K562 (cell line): ENCODE measurements around the gene RPTOR. TPM values are rescaled to one million over a fixed set of nuclear protein-coding genes. Genes with fewer than 3 reads are reported as not detected.

Experiments used
- ARHGAP35 ChIP-seq: fragments of 450-650 bp; IDR thresholded peaks from 2 replicates; pipeline ENCODE4 v1.6.1; 2018; ENCODE audit not compliant: partially characterized antibody
- CEBPZ ChIP-seq: fragments of 150-350 bp; IDR thresholded peaks from 2 replicates; pipeline ENCODE4 v1.6.1; 2014; ENCODE audit warnings: low read depth, mild to moderate bottlenecking, low read length, borderline replicate concordance
- FIP1L1 ChIP-seq: fragments of 200-400 bp; formaldehyde crosslinking; IDR thresholded peaks from 2 replicates; pipeline ENCODE4 v1.6.1; 2018; ENCODE audit warnings: mild to moderate bottlenecking, low read depth, low read length; ENCODE audit not compliant: poor library complexity, severe bottlenecking
- HLTF ChIP-seq: fragments of 450-650 bp; IDR thresholded peaks from 2 replicates; pipeline ENCODE4 v1.6.1; 2016
- HMG20A ChIP-seq: fragments of 450-650 bp; formaldehyde crosslinking; conservative IDR thresholded peaks from 2 replicates; pipeline ENCODE4 v1.4.0; 2020; ENCODE audit warnings: mild to moderate bottlenecking, mixed read lengths
- ILF3 ChIP-seq: fragments of 450-650 bp; IDR thresholded peaks from 2 replicates; pipeline ENCODE4 v1.6.1; 2018; ENCODE audit warnings: antibody characterized with exemption, mild to moderate bottlenecking, moderate library complexity, borderline replicate concordance
- MBD1 ChIP-seq: fragments of 250-450 bp; sonication (Bioruptor Pico); IDR thresholded peaks from 2 replicates; pipeline ENCODE4 v1.8.0; 2022; ENCODE audit warnings: inconsistent platforms
- MYBL2 ChIP-seq, 2 experiments: fragments of 450-650 bp in 1 of 2; sonication (generic) in 1 of 2; formaldehyde crosslinking in 1 of 2; IDR thresholded peaks; 2 replicates each; pipeline versions ENCODE4 v1.6.1 to v1.8.1; 2017 to 2022; ENCODE audit warnings: borderline replicate concordance in 1 of 2, inconsistent platforms in 1 of 2, low read depth in 1 of 2, mild to moderate bottlenecking in 1 of 2, missing genetic modification reagents in 1 of 2, moderate library complexity in 1 of 2
- PHTF2 ChIP-seq: fragments of 250-450 bp; sonication (Bioruptor Pico); IDR thresholded peaks from 2 replicates; pipeline ENCODE4 v1.5.0; 2021; ENCODE audit warnings: mild to moderate bottlenecking
- POLR2AphosphoS2 ChIP-seq: IDR thresholded peaks from 2 replicates; pipeline ENCODE4 v1.6.1; 2012; ENCODE audit warnings: low read length, improper control_type of control experiment
- RFX5 ChIP-seq: IDR thresholded peaks from 2 replicates; pipeline ENCODE4 v1.6.1; 2011; ENCODE audit warnings: low read depth, mild to moderate bottlenecking, improper control_type of control experiment, low read length
- SMAD4 ChIP-seq: fragments of 250-450 bp; sonication (Bioruptor Pico); conservative IDR thresholded peaks from 2 replicates; pipeline ENCODE4 v1.8.0; 2021; ENCODE audit warnings: inconsistent platforms, mild to moderate bottlenecking, moderate library complexity
- SRF ChIP-seq, 2 experiments: fragments of 250-450, 450-650 bp in 1 of 2; sonication (Bioruptor Pico) in 1 of 2; sonication (generic) in 1 of 2; formaldehyde crosslinking; IDR thresholded peaks; 2 replicates each; pipeline versions ENCODE4 v1.5.0 to v1.5.1; 2020 to 2022; ENCODE audit warnings: mild to moderate bottlenecking in 1 of 2, missing genetic modification reagents in 1 of 2
- THRA ChIP-seq: fragments of 450-650 bp; IDR thresholded peaks from 2 replicates; pipeline ENCODE4 v1.6.1; 2017; ENCODE audit warnings: mild to moderate bottlenecking, moderate library complexity
- THRAP3 ChIP-seq: fragments of 450-650 bp; IDR thresholded peaks from 2 replicates; pipeline ENCODE4 v1.6.1; 2016; ENCODE audit warnings: mild to moderate bottlenecking, inconsistent platforms, borderline replicate concordance
- U2AF1 ChIP-seq: fragments of 200-400 bp; formaldehyde crosslinking; optimal IDR thresholded peaks from 2 replicates; pipeline ENCODE3; 2017; ENCODE audit warnings: mild to moderate bottlenecking, low read depth, low read length, moderate library complexity
- ZNF280B ChIP-seq: fragments of 250-450 bp; sonication (Bioruptor Pico); IDR thresholded peaks from 2 replicates; pipeline ENCODE4 v1.5.1; 2021; ENCODE audit warnings: mild to moderate bottlenecking
- ZNF551 ChIP-seq: fragments of 250-450 bp; sonication (Bioruptor Pico); IDR thresholded peaks from 2 replicates; pipeline ENCODE4 v1.5.0; 2021; ENCODE audit warnings: mild to moderate bottlenecking, moderate library complexity
- ZNF589 ChIP-seq: fragments of 200-800 bp; sonication (Bioruptor generic); IDR thresholded peaks from 2 replicates; pipeline ENCODE4 v1.6.1; 2016; ENCODE audit warnings: low read depth, missing genetic modification characterization, missing compliant biosample characterization
- ZNF699 ChIP-seq: fragments of 250-450 bp; sonication (Bioruptor Pico); IDR thresholded peaks from 2 replicates; pipeline ENCODE4 v1.8.0; 2021; ENCODE audit warnings: mild to moderate bottlenecking, moderate library complexity; ENCODE audit not compliant: insufficient replicate concordance
- polyA plus RNA-seq, 8 experiments: library from polyadenylated mRNA; depleted of rRNA in 4 of 8; stranded (reverse) in 5 of 8; unstranded in 3 of 8; fragments of >200 nt; fragmentation: Nextera tagmentation in 2 of 8; fragmentation: Illumina TruSeq in 1 of 8; extraction: Ambion mirVana in 2 of 8; extraction: Trizol in 1 of 8; gene quantifications; 2 replicates each; pipeline versions ENCODE4 v1.2.1 to v1.2.3, GENCODE V29; 2011 to 2014; ENCODE audit warnings: inconsistent platforms in 1 of 8, missing spikeins in 1 of 8
- total RNA-seq, 7 experiments: library from RNA; depleted of rRNA in 6 of 7; stranded (reverse); fragments of >200 nt in 6 of 7; fragmentation: Illumina TruSeq in 2 of 7; extraction: Trizol in 2 of 7; gene quantifications; 2 replicates each; pipeline versions ENCODE4 v1.2.1 to v1.2.3, GENCODE V29; 2011 to 2021; ENCODE audit warnings: low replicate concordance in 1 of 7

Gene RPTOR
- total and polyA plus RNA-seq, 9 of the 15 experiments (the other 6 are each of a cell fraction or from before 2014, with no cell fraction given), result 0.24 to 54.1 (median 10.2) TPM

- TF ChIP-seq CEBPZ, result no peak
- TF ChIP-seq RFX5, result no peak
- no peak for TF ChIP-seq ZNF280B (CRISPR knock-in tag)
- TF ChIP-seq PHTF2 (CRISPR knock-in tag), result no peak
- no peak for TF ChIP-seq ARHGAP35
- no peak for TF ChIP-seq ZNF699 (CRISPR knock-in tag)
- no peak for TF ChIP-seq HLTF
- no peak for TF ChIP-seq U2AF1
- no peak for TF ChIP-seq THRA
- TF ChIP-seq FIP1L1, result no peak
- no peak for TF ChIP-seq THRAP3
- no peak for TF ChIP-seq SRF (CRISPR knock-in tag; IDR thresholded peaks at IDR 0.05)
- no peak for TF ChIP-seq SMAD4
- no peak for TF ChIP-seq ILF3
- no peak for TF ChIP-seq MYBL2 (IDR thresholded peaks at IDR 0.05; ENCODE audit: low read depth)
- no peak for TF ChIP-seq MYBL2 (CRISPR knock-in tag; IDR thresholded peaks at IDR 0.05; ENCODE audit: borderline replicate concordance)
- TF ChIP-seq ZNF551 (CRISPR knock-in tag), result no peak
- TF ChIP-seq MBD1 (CRISPR knock-in tag), result no peak
- no peak for TF ChIP-seq POLR2AphosphoS2
- TF ChIP-seq HMG20A (CRISPR knock-in tag), result no peak
- no peak for TF ChIP-seq ZNF589
These were observed 30.6 kb downstream of the RPTOR start (continued) for GRCh38 chr17:80575057-80575875.
